OCI-LY7 (cell line): Measurements from ENCODE around the gene TMEM234. TPM values are rescaled to one million over a fixed set of nuclear protein-coding genes. Genes with fewer than 3 reads are reported as not detected.
A peak's percentile ranks its signal among the peaks of the same experiment; 100 is the strongest.

Source experiments
- BruUV-seq: library from RNA; stranded (reverse); fragments of 400-500 nt; replicated peaks from 2 replicates; lab custom pipeline; 2021; lab: Mats Ljungman, UMichigan
- CTCF ChIA-PET: fragments of 300-600 bp; sonication (Branson Sonifier 250); formaldehyde crosslinking; loops from one replicate; lab custom pipeline; 2022; ENCODE audit warnings: antibody characterized with exemption; ENCODE audit not compliant: unreplicated experiment; lab: Charles Lee
- POLR2A ChIA-PET: fragments of 300-600 bp; sonication (Branson Sonifier 250); formaldehyde crosslinking; loops from one replicate; lab custom pipeline; 2022; ENCODE audit warnings: antibody characterized with exemption; lab: Charles Lee
- DNase-seq: peaks from one replicate; pipeline ENCODE4 v3.0.0-alpha.2; 2015; ENCODE audit warnings: low spot score
- H2AFZ ChIP-seq: fragments of 200-600 bp; sonication (generic), shearing (Covaris generic); 2 replicates; pipeline ENCODE4 v1.6.1; 2014; ENCODE audit warnings: mild to moderate bottlenecking, antibody characterized with exemption, low read length, moderate library complexity
- H3K27ac ChIP-seq: fragments of 200-600 bp; sonication (generic); 2 replicates; pipeline ENCODE4 v1.5.1; 2014; ENCODE audit warnings: mixed run types, low read depth, mild to moderate bottlenecking, moderate library complexity, low read length, inconsistent platforms; ENCODE audit not compliant: poor library complexity, severe bottlenecking
- H3K36me3 ChIP-seq: fragments of 200-600 bp; sonication (generic); 2 replicates; pipeline ENCODE4 v1.6.1; 2014; ENCODE audit warnings: mild to moderate bottlenecking, antibody characterized with exemption, low read length, moderate library complexity, mixed read lengths; ENCODE audit not compliant: insufficient read depth
- H3K4me1 ChIP-seq: fragments of 200-600 bp; sonication (generic); 2 replicates; pipeline ENCODE4 v1.5.1; 2014; ENCODE audit warnings: mild to moderate bottlenecking, low read length; ENCODE audit not compliant: insufficient read depth, poor library complexity, severe bottlenecking
- H3K4me2 ChIP-seq: fragments of 200-600 bp; sonication (generic); 2 replicates; pipeline ENCODE4 v1.6.1; 2014; ENCODE audit warnings: mild to moderate bottlenecking, low read length
- H3K4me3 ChIP-seq: fragments of 200-600 bp; sonication (generic); 2 replicates; pipeline ENCODE4 v1.5.1; 2014; ENCODE audit warnings: mild to moderate bottlenecking, low read depth, low read length; ENCODE audit not compliant: poor library complexity, severe bottlenecking
- H3K79me2 ChIP-seq: fragments of 200-600 bp; sonication (generic); 2 replicates; pipeline ENCODE4 v1.6.1; 2016; ENCODE audit warnings: low read depth, mild to moderate bottlenecking, low read length, moderate library complexity, mixed read lengths; ENCODE audit not compliant: insufficient read depth
- H3K9me2 ChIP-seq: fragments of 200-600 bp; sonication (generic); 2 replicates; pipeline ENCODE4 v1.6.1; 2016; ENCODE audit warnings: mild to moderate bottlenecking, low read length, mixed read lengths; ENCODE audit not compliant: insufficient read depth
- H3K9me3 ChIP-seq: fragments of 200-600 bp; sonication (generic); 2 replicates; pipeline ENCODE4 v1.6.1; 2014; ENCODE audit warnings: mild to moderate bottlenecking, mixed run types, low read length, mixed read lengths
- H4K20me1 ChIP-seq: fragments of 200-600 bp; sonication (generic); 2 replicates; pipeline ENCODE4 v1.6.1; 2014; ENCODE audit warnings: mild to moderate bottlenecking, antibody characterized with exemption, low read length, moderate library complexity, mixed read lengths; ENCODE audit not compliant: insufficient read depth
- CTCF ChIP-seq: fragments of 200-600 bp; sonication (generic); conservative IDR thresholded peaks from 2 replicates; pipeline ENCODE4 v1.5.1; 2014; ENCODE audit warnings: mild to moderate bottlenecking, antibody characterized with exemption, low read length, moderate library complexity, mixed read lengths
- EZH2phosphoT487 ChIP-seq: fragments of 200-600 bp; sonication (generic); IDR thresholded peaks from 2 replicates; pipeline ENCODE4 v1.6.1; 2018; ENCODE audit warnings: low read depth, borderline replicate concordance, mild to moderate bottlenecking, mixed run types, antibody characterized with exemption, low read length, moderate library complexity, mixed read lengths
- intact Hi-C: fragments of 100-400 bp; cut with micrococcal nuclease; formaldehyde crosslinking; loops from one replicate; pipeline ENCODE4 v1.10.0; 2022; ENCODE audit not compliant: unreplicated experiment
- total RNA-seq, 2 experiments: library from RNA; depleted of rRNA in 1 of 2; stranded (reverse); fragments of >200 nt in 1 of 2; shearing (Covaris generic) in 1 of 2; gene quantifications; 2 replicates each; pipeline ENCODE4 v1.2.3, GENCODE V29; 2014 to 2022

The TMEM234 gene
- total RNA-seq, 2 experiments from 2014 or later: 17.1 to 17.5 TPM

- no peak for TF ChIP-seq EZH2phosphoT487
- no peak for TF ChIP-seq CTCF
- Histone ChIP-seq H3K9me2 (no peaks in the 10 kb centered on the region), H3K4me3 (peak overlapping the region; percentile 73), H3K4me2 (peak overlapping the region; percentile 80), H3K79me2 (no peaks in the 10 kb centered on the region), H4K20me1 (no peaks in the 10 kb centered on the region), H3K9me3 (no peaks in the 10 kb centered on the region), H2AFZ (no peak overlapping the region), H3K27ac (peak overlapping the region; percentile 56), H3K36me3 (peaks cover 46% of the 10 kb centered on the region), H3K4me1 (peaks cover 39% of the 10 kb centered on the region)
- POLR2A ChIA-PET: interaction anchor here (0.6 kb wide), 1 partner anchor 261 kb away, joined by 3 read pairs; no protein-coding TSS in a partner anchor
- BruUV-seq: no TSS peak
- intact Hi-C loops: no loop called here
- no peak for DNase-seq
- CTCF ChIA-PET: no interaction called here
These were observed 22.5 kb downstream of the TMEM234 start for GRCh38 chr1:32199717-32200072.

GRCh38 chr1:32199043-32199716 lies 23.0 kb downstream of the TMEM234 start:
- intact Hi-C loops: no loop called here
- DNase-seq: no peak
- H3K79me2 ChIP-seq: no peaks in the 10 kb centered on the region
- TF ChIP-seq EZH2phosphoT487 (no peak), CTCF (no peak)
- H3K9me2 ChIP-seq: no peaks in the 10 kb centered on the region
- BruUV-seq: no TSS peak
- H3K9me3 ChIP-seq: no peaks in the 10 kb centered on the region
- peak overlapping the region; percentile 80; the same call in 1 of the 2 replicates for H3K4me2 ChIP-seq
- H2AFZ ChIP-seq: no peak overlapping the region
- peak overlapping the region; percentile 56 for H3K27ac ChIP-seq
- POLR2A ChIA-PET: no interaction called here
- peaks cover 52% of the 10 kb centered on the region for H3K36me3 ChIP-seq
- H4K20me1 ChIP-seq: no peaks in the 10 kb centered on the region
- H3K4me3 ChIP-seq: no peak overlapping the region
- CTCF ChIA-PET: no interaction called here
- peaks cover 39% of the 10 kb centered on the region for H3K4me1 ChIP-seq
